WI38 (cell line): Measurements from ENCODE around the gene HOOK2.

Source experiments
- H3K4me3 ChIP-seq: 2 replicates; pipeline ENCODE4 v1.5.1; 2011; ENCODE audit warnings: low read depth, mild to moderate bottlenecking, control low read depth, low read length
- CTCF ChIP-seq: IDR thresholded peaks from 2 replicates; pipeline ENCODE4 v1.5.1; 2012; ENCODE audit warnings: low read depth, mild to moderate bottlenecking, control low read depth, low read length

HOOK2 gene

GRCh38 chr19:12787458-12787857 is 12.1 kb upstream of the HOOK2 start:
- TF ChIP-seq CTCF: no peak
- no peak overlapping the region for H3K4me3 ChIP-seq

- no peak overlapping the region for H3K4me3 ChIP-seq
- TF ChIP-seq CTCF: no peak
Observed at GRCh38 chr19:12786952-12787351, 11.6 kb upstream of the HOOK2 start.

- no peak for TF ChIP-seq CTCF
- H3K4me3 ChIP-seq: no peak overlapping the region
Observed at GRCh38 chr19:12786141-12786870, 11.0 kb upstream of the HOOK2 start.

DNA sequence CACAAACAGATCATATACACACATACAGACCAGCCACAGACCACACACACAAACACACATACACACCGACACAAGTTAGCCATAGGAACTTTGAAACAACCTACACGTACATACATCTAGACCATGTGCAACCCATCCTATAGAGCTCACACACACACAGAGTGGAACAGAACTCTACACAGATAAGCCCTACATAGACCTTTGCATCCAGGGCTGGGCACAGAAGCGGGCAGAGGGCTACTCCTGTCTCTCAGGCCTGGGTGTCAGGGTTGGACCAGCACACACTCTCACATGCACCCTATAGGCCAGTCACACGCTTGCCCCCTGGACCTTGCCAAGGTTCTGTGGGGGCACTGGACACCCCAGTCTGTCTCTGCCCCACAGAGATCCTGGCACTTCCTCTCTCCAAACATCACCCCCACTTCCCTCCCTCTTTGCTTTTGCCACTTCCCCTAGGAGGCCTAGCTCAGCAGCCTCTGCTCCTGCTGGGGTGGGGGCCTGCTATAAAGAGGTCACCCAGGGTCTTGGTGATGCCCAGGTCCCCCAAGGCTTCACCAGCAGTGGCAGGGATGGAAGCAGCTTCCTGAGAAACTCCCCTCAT is 10.2 kb upstream of the HOOK2 start:
- TF ChIP-seq CTCF: no peak
- H3K4me3 ChIP-seq: no peak overlapping the region

DNA sequence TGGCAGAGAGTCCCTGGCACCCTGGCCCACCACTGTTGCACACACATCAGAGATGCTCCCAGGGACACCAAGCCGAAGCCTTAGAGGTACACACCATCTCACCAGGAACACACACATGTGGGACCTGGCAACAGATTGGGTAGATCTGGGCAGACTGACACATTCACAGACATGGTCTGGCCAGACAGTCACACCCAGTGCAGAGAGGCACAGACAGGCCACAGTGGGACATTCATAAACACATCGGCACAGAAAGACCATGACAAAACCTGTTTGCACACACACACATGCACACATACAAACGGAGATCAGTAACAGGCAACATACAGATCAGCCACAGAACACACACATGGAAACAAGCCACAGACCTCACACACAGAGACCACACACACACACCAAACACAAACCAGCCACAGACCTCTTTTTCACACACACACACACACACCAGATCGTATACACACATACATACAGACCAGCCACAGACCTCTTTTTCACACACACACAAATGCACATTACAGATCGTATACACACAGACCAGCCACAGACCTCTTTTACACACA is 9.6 kb upstream of the HOOK2 start:
- no peak for TF ChIP-seq CTCF
- H3K4me3 ChIP-seq: no peak overlapping the region

- TF ChIP-seq CTCF: no peak
- no peak overlapping the region for H3K4me3 ChIP-seq
Observed at GRCh38 chr19:12784394-12784870, 9.1 kb upstream of the HOOK2 start.

DNA sequence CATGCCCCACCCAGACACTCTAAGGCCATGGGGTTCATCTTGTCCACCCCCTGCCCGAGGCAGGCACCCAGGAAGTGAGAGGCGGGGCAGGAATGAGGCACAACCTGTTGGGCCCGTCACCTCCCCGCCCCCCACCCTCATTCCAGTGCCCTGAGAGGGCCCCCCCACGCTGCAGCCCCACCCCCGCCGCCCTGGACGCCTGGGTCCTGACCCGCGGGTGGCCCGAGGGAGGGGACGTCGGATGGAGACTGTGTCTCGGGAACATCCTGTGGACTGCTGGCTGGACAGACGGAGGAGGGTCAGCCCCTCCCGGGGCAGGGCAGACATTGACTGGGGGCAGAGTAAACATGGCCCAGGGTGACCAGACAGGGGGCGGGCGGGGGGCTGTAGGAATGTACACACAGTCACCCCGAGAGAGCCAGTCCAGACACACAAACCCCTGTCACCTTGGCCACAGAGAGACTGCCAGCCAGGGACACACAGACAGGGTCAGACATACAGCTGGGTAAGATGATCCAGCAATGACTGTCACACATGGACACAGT is 8.6 kb upstream of the HOOK2 start:
- no peak overlapping the region for H3K4me3 ChIP-seq
- no peak for TF ChIP-seq CTCF
